ENCODE measurements around the gene TMEM63A.

DNA sequence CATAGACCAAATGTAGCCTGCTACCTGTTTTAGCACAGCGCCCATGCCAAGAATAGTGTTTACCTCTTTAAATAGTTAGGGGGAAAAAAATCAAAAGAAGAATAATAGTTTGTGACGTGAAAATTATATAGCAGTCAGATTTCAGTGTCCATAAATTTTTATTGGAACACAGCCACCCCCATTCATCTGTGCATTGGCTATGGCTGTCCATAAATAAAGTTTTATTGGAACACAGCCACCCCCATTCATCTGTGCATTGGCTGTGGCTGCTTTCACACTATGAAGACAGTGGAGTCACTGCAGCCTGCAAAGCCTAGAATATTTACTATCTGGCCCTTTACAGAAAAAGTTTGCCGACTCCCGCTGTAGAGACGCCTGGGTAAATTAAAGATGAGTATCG, 51.3 kb downstream of the TMEM63A start:
- TF ChIP-seq POLR2AphosphoS5 (IDR thresholded peaks at IDR 0.05; ENCODE audit: low read depth, low read length), result no peak
- TF ChIP-seq, protein P1, sequence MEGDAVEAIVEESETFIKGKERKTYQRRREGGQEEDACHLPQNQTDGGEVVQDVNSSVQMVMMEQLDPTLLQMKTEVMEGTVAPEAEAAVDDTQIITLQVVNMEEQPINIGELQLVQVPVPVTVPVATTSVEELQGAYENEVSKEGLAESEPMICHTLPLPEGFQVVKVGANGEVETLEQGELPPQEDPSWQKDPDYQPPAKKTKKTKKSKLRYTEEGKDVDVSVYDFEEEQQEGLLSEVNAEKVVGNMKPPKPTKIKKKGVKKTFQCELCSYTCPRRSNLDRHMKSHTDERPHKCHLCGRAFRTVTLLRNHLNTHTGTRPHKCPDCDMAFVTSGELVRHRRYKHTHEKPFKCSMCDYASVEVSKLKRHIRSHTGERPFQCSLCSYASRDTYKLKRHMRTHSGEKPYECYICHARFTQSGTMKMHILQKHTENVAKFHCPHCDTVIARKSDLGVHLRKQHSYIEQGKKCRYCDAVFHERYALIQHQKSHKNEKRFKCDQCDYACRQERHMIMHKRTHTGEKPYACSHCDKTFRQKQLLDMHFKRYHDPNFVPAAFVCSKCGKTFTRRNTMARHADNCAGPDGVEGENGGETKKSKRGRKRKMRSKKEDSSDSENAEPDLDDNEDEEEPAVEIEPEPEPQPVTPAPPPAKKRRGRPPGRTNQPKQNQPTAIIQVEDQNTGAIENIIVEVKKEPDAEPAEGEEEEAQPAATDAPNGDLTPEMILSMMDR (IDR thresholded peaks at IDR 0.05), result no peak
- TF ChIP-seq EP300 (IDR thresholded peaks at IDR 0.05; ENCODE audit: borderline replicate concordance in 1 of 2, low read depth in 1 of 2, low read length in 1 of 2), result no peak
- TF ChIP-seq EZH2phosphoT487 (IDR thresholded peaks at IDR 0.05; ENCODE audit: borderline replicate concordance, low read depth), result no peak
- TF ChIP-seq TAF1 (IDR thresholded peaks at IDR 0.05; ENCODE audit: borderline replicate concordance, low read depth, low read length), result no peak
- TF ChIP-seq SIN3A (IDR thresholded peaks at IDR 0.05; ENCODE audit: borderline replicate concordance, low read depth, low read length), result no peak
- TF ChIP-seq, protein P2, sequence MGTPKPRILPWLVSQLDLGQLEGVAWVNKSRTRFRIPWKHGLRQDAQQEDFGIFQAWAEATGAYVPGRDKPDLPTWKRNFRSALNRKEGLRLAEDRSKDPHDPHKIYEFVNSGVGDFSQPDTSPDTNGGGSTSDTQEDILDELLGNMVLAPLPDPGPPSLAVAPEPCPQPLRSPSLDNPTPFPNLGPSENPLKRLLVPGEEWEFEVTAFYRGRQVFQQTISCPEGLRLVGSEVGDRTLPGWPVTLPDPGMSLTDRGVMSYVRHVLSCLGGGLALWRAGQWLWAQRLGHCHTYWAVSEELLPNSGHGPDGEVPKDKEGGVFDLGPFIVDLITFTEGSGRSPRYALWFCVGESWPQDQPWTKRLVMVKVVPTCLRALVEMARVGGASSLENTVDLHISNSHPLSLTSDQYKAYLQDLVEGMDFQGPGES (IDR thresholded peaks at IDR 0.05; ENCODE audit: low read depth, low read length), result no peak
- TF ChIP-seq, protein P3, sequence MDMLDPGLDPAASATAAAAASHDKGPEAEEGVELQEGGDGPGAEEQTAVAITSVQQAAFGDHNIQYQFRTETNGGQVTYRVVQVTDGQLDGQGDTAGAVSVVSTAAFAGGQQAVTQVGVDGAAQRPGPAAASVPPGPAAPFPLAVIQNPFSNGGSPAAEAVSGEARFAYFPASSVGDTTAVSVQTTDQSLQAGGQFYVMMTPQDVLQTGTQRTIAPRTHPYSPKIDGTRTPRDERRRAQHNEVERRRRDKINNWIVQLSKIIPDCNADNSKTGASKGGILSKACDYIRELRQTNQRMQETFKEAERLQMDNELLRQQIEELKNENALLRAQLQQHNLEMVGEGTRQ (IDR thresholded peaks at IDR 0.05; ENCODE audit: borderline replicate concordance, low read depth, low read length), result no peak
- TF ChIP-seq, protein P4, sequence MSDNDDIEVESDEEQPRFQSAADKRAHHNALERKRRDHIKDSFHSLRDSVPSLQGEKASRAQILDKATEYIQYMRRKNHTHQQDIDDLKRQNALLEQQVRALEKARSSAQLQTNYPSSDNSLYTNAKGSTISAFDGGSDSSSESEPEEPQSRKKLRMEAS (IDR thresholded peaks at IDR 0.05; ENCODE audit: low read depth), result no peak
- TF ChIP-seq RAD21 (IDR thresholded peaks at IDR 0.05; ENCODE audit: low read length), result no peak

All from SK-N-SH (cell line).